Thyroid gland (tissue), 4 donors: ENCODE data around the gene QARS1. TPM values are rescaled to one million over a fixed set of nuclear protein-coding genes. Genes with fewer than 3 reads are reported as not detected.

ENCODE experiments used
- DNase-seq, 2 donors: peaks; one replicate each; pipeline ENCODE4 v3.0.0-alpha.2; 2019
- H3K27ac ChIP-seq, 3 donors: fragments of 200-600 bp; sonication (generic); 1 replicate in 2 of 3; 2 replicates in 1 of 3; pipeline ENCODE4 v1.5.1; 2016 to 2019; ENCODE audit warnings: mild to moderate bottlenecking in 1 of 3, moderate library complexity in 1 of 3
- H3K27me3 ChIP-seq: fragments of 200-600 bp; sonication (generic); one replicate; pipeline ENCODE4 v1.5.1; 2019
- H3K36me3 ChIP-seq, 2 donors: fragments of 200-600 bp; sonication (generic); one replicate each; pipeline ENCODE4 v1.5.1; 2016 to 2019
- H3K4me1 ChIP-seq, 2 donors: fragments of 200-600 bp; sonication (generic); one replicate each; pipeline ENCODE4 v1.5.1; 2017 to 2019
- H3K4me3 ChIP-seq, 3 donors: fragments of 200-600 bp; sonication (generic); replicated peaks in 1 of 3; 1 replicate in 2 of 3; 2 replicates in 1 of 3; pipeline ENCODE4 v1.5.1; 2016; ENCODE audit warnings: mild to moderate bottlenecking in 1 of 3
- H3K9me3 ChIP-seq: fragments of 200-600 bp; sonication (generic); one replicate; pipeline ENCODE4 v1.5.1; 2017
- CTCF ChIP-seq, 6 experiments: fragments of 200-600 bp in 3 of 6; fragments of 450-650 bp in 3 of 6; sonication (generic) in 3 of 6; IDR thresholded peaks; one replicate each; pipeline ENCODE4 v1.5.1; 2016 to 2019; ENCODE audit warnings: antibody characterized with exemption in 6 of 6, mild to moderate bottlenecking in 2 of 6, inconsistent platforms in 1 of 6, moderate library complexity in 1 of 6
- POLR2A ChIP-seq, 2 donors: fragments of 450-650 bp; IDR thresholded peaks; one replicate each; pipeline ENCODE4 v1.6.1; 2017; ENCODE audit warnings: antibody characterized with exemption in 2 of 2, mild to moderate bottlenecking in 2 of 2, moderate library complexity in 1 of 2
- WGBS, 2 donors: methylation state at CpG; one replicate each; pipeline ENCODE4 v1.1.5; 2017; 5-methylcytosine and 5-hydroxymethylcytosine counted together
- intact Hi-C: fragments of 100-400 bp; cut with DNase I; formaldehyde crosslinking; loops from one replicate; pipeline ENCODE4 v1.15.1; 2023
- total RNA-seq, 4 donors: library from RNA; depleted of rRNA; stranded (reverse); fragments of >200 nt; gene quantifications; one replicate each; pipeline ENCODE4 v1.2.3, GENCODE V29; 2016

The QARS1 gene
- total RNA-seq, 4 donors from 2014 or later: 158 to 273 (median 251) TPM

- Histone ChIP-seq H3K9me3 (no peaks in the 10 kb centered on the region), H3K27ac (no peak overlapping the region), H3K4me3 (no peak overlapping the region), H3K27me3 (no peaks in the 10 kb centered on the region), H3K36me3 (peaks cover 4 to 5% of the 10 kb centered on the region in 2 donors), H3K4me1 (peaks cover 15 to 26% of the 10 kb centered on the region in 2 donors)
- 82 to 83% methylated on average over 4 of the region's 4 CpGs for WGBS, 2 donors
- intact Hi-C loops: no loop called here
- no peak for TF ChIP-seq CTCF (IDR thresholded peaks at IDR 0.05)
- no peak for TF ChIP-seq POLR2A (IDR thresholded peaks at IDR 0.05)
- no peak for DNase-seq
Measured at GRCh38 chr3:49135499-49135898, 30.9 kb upstream of the QARS1 start.

GRCh38 chr3:49134471-49135265 is 30.1 kb upstream of the QARS1 start:
- Histone ChIP-seq H3K4me3 (no peak overlapping the region), H3K27ac (peak overlapping the region in 2 of 3 donors; percentile 39 to 93), H3K36me3 (peaks cover 7 to 10% of the 10 kb centered on the region in 2 donors), H3K9me3 (no peaks in the 10 kb centered on the region), H3K27me3 (no peaks in the 10 kb centered on the region), H3K4me1 (peaks cover 15 to 21% of the 10 kb centered on the region in 2 donors)
- intact Hi-C loops: no loop called here
- TF ChIP-seq CTCF (IDR thresholded peaks at IDR 0.05) (peak in 2 of 6 experiments; percentile 4 to 9), POLR2A (IDR thresholded peaks at IDR 0.05) (no peak)
- DNase-seq: no peak
- 66 to 70% methylated on average over 3 of the region's 3 CpGs for WGBS, 2 donors

GRCh38 chr3:49133226-49133951 is 28.8 kb upstream of the QARS1 start:
- H3K27ac ChIP-seq: peak overlapping the region; percentile 82 to 94 (median 93)
- peak in 1 of 6 experiments; percentile 9 for TF ChIP-seq CTCF (IDR thresholded peaks at IDR 0.05)
- peak in 1 of 2 donors; percentile 23 for TF ChIP-seq POLR2A (IDR thresholded peaks at IDR 0.05)
- intact Hi-C loops: no loop called here
- H3K4me1 ChIP-seq: peaks cover 15 to 19% of the 10 kb centered on the region in 2 donors
- H3K9me3 ChIP-seq: no peaks in the 10 kb centered on the region
- H3K36me3 ChIP-seq: peaks cover 12 to 19% of the 10 kb centered on the region in 2 donors
- WGBS, 2 donors: 3 to 4% methylated on average over 25 to 30 of the region's 30 CpGs
- DNase-seq: peak; percentile 88
- H3K27me3 ChIP-seq: no peaks in the 10 kb centered on the region
- peak overlapping the region; percentile 6 to 93 (median 71) for H3K4me3 ChIP-seq

GRCh38 chr3:49132437-49133225 is 28.1 kb upstream of the QARS1 start, which contains the start of gene LAMB2:
TSS of gene LAMB2 (minus strand) at chr3:49133050. CDS start at chr3:49132867, 183 bp downstream.
- 9 to 11% methylated on average over 25 to 26 of the region's 28 CpGs for WGBS, 2 donors
- Histone ChIP-seq H3K4me3 (peak within 1 kb of the TSS; percentile 11 to 93 (median 71)), H3K27me3 (no peaks in the 10 kb centered on the region), H3K4me1 (peaks cover 15 to 19% of the 10 kb centered on the region in 2 donors), H3K9me3 (no peaks in the 10 kb centered on the region), H3K27ac (peak within 1 kb of the TSS; percentile 82 to 94 (median 93)), H3K36me3 (peaks cover 17 to 22% of the 10 kb centered on the region in 2 donors)
- TF ChIP-seq POLR2A (IDR thresholded peaks at IDR 0.05): peak in 1 of 2 donors; percentile 59
- peak in 1 of 6 experiments; percentile 7 for TF ChIP-seq CTCF (IDR thresholded peaks at IDR 0.05)
- peak; percentile 79 to 80 for DNase-seq
- intact Hi-C loops: no loop called here
